Measurements from ENCODE around the gene SMARCAL1. TPM values are rescaled to one million over a fixed set of nuclear protein-coding genes. Genes with fewer than 3 reads are reported as not detected.

Gene SMARCAL1
- total RNA-seq, 1 experiment from 2014 or later, result 3.2 TPM

DNA sequence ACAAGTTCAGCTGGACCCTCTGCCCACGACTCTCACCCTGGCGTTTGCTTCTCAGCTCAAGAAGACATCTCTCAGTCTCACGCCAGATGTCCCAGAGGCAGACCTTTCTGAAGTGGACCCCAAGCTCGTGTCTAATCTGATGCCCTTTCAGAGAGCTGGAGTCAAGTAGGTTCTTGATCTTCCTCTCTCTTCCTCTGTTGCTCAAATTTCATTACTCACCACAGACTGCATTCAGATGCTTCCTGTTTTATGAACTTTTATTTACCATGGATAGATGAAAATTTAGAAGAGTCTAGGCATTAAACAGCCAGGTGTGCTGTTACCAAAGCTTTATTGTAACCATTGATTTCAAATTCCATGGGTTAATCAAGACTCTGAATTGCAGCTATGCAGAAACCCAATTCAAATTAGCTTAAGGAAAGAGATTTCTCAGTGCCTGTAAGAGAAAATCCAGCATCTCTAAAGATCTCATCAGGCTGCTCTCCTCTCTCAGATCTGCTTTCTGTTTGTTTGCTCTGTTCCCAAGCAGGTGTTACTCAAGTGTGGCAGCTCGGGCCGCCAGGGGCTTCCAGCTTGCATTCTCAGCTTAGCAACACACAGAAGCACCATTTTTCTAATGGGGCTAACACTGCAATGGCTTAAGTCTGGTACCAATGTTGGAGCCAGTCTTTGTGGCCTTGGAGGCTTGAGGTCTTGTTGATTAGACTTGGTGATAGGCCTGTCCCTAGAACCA lies 16.5 kb downstream of the SMARCAL1 start:
- no peak for DNase-seq (ENCODE audit: low read depth)

DNA sequence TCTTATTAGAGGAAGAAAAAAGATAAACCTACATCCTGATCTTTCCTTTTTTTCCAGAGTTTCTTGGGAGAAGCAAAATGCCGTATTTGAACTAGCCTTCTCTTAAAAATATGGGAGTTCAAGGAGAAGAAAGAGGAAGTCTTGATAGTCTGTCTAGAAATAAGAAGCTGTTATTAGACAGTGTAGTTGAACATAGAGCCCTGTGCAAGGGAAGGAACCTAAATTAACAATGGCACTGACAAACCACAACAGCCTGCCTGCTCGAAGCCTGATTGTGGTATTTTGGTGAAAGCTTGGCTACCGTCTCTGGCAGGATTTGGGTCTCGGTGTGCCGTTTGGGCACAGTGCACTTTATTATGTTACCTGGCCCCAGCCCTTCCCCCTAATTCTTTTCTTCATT lies 17.1 kb downstream of the SMARCAL1 start:
- DNase-seq (ENCODE audit: low read depth), result no peak

DNA sequence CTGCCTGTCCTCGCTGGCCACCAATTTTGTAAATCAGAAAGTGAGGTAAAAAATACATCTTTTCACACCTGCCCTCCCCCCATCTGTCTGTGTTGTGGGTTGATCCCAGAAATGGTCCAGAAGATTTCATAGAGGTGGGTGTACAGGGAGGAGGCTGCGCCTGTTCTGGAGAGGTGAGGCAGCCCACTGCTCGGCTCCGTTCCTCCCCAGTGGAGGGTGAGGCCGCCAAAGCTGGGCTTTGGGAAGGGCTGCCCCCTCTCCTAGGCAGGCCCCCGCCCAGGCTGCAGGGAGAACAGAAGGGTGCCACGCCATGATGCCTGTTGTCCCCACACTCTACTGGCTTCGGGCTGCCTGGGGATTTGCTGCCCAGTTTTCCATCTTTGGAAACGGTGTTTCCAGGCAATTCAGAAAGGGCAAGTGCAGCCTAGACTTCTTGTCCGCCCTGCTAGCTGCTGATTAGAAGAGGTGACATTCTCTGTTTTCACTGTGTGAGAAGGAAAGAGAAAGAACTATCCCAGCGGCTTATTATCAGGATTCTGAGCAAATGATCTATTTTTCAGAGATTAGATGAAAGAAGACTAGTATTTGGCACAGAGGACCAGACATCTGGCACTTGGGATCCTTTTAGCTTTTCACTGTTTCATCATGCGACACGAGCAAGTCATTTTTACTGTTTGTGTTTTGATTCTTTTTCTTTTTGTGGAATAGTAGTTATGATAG lies 18.7 kb downstream of the SMARCAL1 start:
- DNase-seq (ENCODE audit: low read depth), result no peak

DNA sequence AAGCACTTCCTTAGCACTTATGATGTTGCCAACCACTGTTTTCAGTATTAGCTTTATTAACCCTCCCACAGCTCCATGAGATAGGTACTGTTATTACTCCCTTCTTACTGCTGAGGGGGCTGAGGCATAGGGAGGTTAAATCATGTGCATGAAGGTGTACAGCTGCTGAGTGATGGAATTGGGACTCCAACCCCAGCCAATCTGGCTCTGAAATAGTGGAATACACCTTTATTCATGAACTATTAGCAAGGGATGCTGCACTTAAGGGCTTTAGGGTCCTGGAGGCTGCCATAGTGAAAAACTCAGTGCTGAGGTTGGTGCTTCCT lies 19.2 kb downstream of the SMARCAL1 start:
- DNase-seq (ENCODE audit: low read depth), result no peak

DNA sequence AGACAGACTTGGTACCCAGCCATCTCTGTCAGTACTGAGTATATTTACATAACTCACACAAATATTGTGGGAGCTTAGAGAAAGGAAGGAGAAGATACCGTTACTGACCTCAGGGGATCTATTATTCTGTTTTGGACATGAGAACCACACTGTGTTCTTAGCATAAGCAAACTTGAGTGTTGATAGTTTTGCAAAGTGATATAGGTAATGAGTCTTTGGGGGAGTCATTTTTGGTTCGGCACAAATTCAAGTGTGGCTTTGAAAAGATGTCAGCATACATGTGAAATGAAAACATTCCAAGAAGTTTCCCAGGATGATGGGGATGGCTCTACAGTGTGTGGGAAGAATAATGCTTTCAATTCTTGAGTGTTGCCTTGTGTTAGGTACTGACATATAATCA lies 24.1 kb downstream of the SMARCAL1 start:
- DNase-seq (ENCODE audit: low read depth), result peak; percentile 11

DNA sequence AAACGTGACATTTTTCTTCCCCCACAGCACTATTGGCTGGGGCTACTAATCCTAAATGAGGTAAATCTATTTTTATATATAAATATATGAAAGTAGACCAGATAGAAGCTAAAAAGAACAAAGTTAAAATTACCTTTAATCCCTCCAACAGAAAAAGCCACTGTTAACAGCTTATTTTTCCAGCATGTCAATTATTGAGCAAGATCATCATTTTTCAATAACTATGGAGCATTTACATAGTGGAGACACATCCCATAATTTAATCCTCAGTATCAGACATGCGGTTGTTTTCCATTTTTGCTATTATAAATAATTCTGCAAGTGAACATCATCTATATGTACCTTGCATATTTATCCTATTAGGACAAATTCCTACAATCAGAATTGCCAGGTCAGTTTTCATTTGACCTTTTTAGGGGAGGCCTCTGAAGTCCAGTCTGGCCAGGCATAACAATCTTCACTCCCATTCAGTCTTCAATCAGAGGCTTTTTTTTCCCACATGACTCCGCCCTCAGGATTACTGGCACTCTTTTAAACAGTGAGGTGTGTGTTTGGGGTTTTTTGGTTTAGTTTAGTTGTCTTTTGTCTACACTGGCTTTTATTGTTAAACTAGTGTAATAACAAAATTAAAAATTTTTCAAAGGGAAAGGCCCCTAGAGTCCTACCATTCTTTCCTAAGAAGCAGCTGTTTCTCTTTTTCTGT lies 29.2 kb downstream of the SMARCAL1 start:
- DNase-seq (ENCODE audit: low read depth), result no peak

DNA sequence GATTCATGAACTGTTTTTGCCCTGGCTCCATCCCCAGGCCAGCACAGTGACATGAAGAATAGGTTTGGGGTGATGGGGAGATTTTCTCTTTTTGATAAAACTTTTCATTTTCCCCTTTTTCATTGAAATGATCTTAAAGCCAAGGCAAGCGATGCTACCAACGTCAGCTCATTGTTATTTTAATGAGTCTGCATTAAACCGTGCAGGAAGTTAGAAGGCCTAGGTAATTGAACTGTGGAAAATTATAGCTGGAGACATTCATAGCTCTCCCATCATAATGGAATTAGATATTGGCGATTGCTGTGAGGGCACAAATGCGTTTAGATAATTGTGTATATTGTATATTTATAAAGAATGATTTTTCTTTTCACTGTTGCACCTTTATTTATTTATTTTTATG lies 33.2 kb downstream of the SMARCAL1 start:
- no peak for DNase-seq (ENCODE audit: low read depth)

DNA sequence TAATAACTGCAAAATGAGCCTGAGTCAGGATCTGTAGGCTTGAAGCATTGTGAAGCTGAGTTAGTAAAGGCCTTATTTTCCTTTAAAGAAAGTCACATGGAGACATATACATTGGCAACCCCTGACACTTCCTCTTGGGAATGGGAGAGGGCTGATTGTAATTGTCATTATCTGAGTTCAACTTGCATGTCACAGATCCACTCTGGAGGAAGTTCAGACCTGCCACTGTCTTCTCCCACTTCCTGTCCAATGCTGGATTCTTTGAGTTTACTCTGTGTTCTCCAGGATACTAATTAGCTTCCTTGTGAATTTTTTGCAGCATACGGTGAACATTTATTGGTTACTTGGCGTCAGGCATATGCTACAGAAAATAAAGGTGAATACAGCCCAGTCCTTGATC lies 34.1 kb downstream of the SMARCAL1 start:
- no peak for DNase-seq (ENCODE audit: low read depth)

DNA sequence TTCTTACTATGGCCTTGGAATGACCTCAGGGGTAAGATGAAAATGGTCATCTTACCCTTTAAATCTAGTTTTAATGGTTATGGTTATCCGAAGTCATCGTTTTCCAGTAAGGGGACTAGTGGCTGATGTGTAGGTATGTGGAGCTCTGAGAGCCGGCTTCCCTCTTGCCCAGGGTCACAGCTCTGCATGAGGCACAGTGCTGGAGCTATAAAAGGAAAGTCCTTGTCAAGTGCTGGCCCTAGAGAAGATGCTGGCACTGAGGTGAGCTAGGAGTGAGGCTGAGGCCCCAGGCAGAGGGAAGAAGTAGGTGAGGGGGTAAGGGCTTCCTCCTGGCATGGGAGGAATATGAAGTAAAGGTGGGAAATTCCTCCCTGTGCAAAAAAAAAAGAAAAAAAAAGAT lies 35.0 kb downstream of the SMARCAL1 start:
- no peak for DNase-seq (ENCODE audit: low read depth)

DNA sequence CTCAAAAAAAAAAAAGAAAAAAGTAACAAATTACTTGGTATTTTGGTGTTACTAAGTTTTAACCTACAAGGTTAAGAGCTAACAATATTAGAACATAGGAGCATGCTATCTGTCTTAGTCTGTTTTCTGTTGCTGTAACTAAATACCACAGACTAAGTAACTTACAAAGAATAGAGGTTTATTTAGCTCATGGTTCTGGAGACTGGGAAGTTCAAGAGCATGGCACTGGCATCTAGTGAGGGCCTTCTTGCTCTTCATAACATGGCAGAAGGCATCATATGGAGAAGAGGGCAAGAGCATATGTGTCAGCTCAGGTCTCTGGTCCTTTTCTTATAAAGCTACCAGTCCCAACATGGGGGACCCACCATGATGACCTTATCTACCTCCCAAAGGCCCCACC lies 36.5 kb downstream of the SMARCAL1 start:
- no peak for DNase-seq (ENCODE audit: low read depth)

DNA sequence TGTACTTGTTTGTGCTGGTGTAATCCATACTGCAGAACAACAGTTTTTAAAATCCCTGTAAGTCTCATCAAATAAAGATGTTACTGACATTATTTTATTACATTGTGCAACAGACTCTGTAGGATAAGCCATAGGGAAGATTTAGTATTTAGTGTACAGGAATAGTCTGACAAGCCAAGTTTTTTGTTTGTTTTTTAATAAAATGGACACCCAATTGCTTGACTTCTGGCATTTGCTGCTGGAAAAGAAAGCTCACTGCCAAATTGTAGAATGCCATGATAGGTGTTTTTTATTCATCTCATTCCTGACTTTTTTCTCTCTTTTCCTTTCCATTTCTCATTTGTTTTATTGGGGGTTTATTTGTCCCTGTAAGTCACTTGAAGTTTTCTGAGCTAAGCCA lies 38.1 kb downstream of the SMARCAL1 start:
- no peak for DNase-seq (ENCODE audit: low read depth)

DNA sequence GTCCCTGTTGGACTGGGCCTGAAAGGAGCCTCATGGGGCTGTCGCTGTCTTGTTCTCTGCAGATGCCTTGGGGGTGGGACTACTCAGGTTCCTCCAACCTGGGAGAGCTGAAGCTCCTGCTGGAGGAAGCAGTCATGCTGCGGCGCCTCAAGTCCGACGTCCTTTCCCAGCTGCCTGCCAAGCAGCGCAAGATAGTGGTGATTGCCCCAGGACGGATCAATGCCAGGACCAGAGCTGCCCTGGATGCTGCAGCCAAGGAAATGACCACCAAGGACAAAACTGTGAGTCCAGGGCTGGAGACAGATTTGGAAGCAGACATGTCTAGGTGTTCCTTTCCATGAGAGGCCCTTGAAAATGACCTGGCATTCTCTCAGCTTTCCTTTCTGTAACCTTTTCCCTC lies 38.5 kb downstream of the SMARCAL1 start:
- DNase-seq (ENCODE audit: low read depth), result no peak

DNA sequence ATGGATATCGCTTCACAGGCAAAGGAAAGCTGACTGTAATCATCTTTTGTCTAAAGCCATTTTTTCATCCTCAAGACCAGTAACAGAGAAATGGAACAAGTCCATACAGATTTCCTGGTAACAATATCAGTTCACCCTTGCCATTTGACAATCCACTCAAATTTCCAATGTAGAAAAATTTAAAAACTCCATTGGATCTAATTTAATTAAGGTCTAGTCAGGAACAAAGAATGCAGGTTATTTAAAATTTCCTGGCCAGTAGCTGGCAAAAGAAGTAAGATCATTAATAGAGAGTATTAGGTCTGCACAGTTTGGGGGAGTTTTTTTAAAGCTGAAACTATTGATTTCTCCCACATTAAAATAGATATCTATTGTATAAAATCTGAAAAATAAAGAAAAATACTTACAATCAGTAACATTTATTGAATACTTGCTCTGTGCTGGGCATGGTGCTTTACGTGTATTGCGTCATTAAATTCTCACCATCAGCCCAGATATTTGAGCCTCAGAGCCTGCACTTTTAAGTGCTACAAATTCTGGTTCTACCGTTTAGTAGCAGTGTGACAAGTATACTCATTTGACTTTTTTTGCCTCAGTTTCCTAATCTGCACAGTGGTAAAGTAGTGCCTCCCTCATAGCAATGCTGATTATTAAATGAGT lies 41.8 kb downstream of the SMARCAL1 start:
- DNase-seq (ENCODE audit: low read depth), result no peak

DNA sequence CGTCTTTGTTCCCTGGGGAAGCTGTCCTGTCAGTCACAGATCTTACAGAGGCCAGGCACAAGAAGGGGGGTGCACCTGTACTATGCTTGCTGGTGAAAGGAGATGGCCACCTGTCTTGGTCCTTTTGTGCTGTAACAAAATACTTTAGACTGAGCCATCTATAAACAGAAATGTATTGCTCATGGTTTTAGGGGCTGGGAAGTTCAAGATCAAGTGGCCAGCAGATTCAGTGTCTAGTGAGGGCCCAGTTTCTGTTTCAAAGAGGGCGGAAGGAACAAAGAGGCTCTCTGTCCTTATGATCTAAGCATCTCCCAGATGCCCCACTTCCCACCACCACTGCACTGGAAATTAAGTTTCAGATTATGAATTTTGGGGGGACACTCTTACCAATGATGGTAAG lies 50.9 kb downstream of the SMARCAL1 start:
- no peak for DNase-seq (ENCODE audit: low read depth)

DNA sequence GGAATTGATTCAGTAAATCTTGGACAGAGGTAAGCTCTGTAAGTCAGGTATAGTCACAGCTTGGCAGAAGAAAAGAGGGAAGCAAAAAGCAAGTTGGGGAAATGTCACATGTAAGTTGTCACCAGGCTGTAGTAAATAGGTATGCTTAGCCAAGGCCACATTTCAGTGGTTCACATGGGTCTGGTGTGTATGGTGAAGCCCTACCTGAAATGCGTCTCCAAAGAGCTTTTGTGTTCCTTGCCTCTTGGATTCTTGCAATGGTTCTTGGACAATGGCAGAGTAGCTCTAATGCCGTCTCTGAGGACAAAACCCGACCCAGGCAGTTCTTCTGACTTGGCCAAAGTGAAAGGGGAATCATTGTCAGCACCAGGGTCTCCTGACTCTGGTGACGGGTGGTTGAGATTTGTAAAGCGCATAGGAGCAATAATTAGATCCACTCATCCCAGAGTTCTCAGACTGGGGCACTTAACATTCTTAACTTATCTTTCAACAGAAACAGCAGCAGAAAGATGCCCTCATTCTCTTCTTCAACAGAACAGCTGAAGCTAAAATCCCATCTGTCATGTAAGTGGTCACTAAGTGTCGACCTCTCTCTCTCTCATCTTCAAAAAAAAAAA lies 51.9 kb downstream of the SMARCAL1 start:
- no peak for DNase-seq (ENCODE audit: low read depth)

DNA sequence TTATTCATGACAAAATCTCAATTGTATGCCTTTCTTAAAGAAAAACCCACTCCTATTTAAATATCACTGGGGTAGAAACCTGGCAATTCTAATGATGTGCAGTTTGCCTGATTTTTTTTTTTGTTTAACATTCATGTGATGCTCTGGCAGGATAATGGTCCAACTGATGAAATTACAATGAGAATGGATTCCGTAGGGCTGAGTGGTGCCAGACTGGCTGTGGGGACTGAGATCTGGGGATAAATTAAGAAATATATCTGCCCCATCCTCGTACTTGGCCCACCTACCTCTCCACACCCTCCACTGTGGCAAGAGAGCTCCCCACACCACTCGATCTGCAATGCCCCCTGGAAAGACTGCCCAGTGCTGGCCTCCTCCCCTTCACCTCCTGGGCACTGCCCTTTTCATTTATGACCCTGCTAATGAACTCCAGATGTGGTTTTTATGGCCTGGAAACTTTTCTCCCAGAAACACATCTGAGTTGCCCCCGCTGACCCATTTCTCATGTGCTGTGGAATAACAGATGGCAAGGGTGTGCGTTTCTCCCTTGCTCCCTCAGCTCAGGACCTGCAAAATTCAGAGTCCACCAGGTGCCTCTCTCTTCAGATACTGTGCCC lies 53.4 kb downstream of the SMARCAL1 start:
- no peak for DNase-seq (ENCODE audit: low read depth)

DNA sequence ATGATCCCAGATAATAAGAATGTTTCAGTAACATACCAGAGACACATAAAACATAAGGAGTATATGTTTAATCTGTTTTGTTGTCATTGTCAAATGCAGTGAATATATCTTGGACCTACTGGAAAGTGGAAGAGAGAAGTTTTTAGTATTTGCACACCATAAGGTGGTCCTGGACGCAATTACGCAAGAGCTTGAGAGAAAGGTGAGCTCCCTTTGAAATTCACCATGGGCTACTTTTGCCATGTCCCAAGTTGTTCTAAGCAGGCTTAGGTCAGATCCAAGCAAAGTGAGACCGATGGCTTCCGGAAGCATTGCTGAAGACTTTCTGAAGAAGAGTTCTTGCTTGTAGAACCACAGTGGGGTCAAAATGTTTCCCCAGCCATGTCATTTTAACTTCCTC lies 55.6 kb downstream of the SMARCAL1 start:
- DNase-seq (ENCODE audit: low read depth), result no peak

DNA sequence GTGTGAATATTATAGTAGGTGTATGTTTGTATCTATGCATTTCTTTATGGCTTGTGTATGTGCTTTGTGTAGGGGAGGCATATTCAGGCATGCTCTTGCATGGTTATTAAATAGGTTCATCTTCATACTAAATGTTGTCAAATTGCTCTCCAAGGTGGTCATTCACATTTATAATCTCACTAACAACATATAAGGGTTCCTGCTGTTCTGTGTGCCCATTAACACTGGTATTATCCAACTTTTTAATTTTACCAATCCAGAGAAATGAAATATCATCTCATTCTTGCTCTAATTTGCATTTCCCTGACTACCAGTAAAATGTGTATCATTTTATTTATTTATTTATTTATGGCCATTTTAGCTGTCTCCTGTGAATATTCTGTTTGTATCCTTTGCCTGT lies 57.4 kb downstream of the SMARCAL1 start:
- DNase-seq (ENCODE audit: low read depth), result no peak

DNA sequence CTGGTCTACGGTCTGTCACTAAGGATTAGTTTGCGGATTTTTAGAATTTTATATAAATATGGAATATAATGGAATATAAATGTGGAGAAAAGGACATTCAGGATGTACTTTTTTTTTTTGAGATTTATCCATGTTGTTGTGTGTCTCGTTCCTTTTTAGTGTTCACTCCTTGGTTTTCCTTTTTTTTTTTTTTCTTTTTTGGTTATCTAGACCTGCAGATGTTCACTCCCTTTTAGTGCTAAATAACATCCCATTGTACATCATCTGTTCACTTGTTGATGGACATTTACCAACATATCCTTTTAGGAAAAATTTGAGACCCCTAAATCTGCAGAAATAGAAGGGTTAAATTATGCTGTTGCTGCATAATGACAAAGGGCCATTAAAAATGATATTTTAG lies 60.9 kb downstream of the SMARCAL1 start:
- DNase-seq (ENCODE audit: low read depth), result no peak

DNA sequence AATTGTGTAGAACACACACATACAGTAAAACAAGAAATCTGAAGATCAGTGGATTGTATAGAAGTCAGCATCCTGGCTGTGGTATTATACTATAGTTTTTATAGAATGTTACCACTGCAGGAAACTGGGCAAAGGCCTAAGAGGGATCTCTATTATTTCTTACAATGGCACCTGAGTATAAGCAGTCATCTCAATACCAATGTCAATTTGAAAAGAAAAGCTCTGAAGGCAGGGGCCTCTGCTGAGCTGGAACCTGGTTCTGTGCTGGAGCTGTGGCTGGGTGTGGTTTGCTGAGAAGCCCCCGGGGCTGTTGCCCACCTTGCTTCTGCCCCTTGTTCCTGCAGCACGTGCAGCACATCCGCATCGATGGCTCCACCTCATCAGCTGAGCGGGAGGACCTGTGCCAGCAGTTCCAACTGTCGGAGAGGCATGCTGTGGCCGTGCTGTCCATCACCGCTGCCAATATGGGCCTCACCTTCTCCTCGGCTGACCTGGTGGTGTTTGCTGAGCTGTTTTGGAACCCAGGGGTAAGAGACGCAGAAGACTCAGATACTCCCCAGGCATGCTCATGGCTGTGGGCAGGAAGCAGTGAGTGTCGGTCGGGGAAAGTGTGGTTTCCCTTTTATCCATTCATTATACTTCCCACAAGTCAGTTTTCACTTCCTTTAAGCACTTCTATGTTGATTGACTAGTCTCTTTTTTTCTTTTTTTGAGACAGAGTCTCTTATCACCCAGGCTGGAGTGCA lies 62.8 kb downstream of the SMARCAL1 start:
- no peak for DNase-seq (ENCODE audit: low read depth)

DNA sequence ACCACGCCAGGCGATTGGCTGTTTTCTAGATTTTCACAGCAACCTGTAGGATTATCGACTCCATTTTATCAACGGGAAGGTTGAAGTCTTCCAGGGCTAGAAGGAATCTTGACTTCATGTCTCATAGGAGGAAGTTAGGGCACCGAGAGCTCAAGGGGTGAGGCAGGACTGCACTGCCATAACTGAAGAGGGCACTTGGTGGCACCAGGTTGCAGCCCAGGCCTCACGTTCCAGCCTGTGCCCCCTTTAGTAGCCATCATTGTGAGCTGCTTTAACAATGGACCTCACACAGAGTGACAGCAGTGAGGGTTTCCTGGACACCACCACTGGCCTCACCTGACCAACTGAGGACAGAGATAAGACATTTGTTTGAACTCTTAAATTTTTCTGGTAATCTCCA lies 63.5 kb downstream of the SMARCAL1 start:
- DNase-seq (ENCODE audit: low read depth), result no peak
